GM19193 (cell line): ENCODE measurements around the gene SLFN5.
"Not testable (repeated sequence)": the region's sequence is repeated elsewhere in the genome, so short reads cannot be mapped to it uniquely, and the experiment has no call there.

Experiments used
- POLR2A ChIP-seq: IDR thresholded peaks from 4 replicates; pipeline ENCODE4 v1.6.1; 2011; ENCODE audit not compliant: insufficient read depth, insufficient read length; ENCODE audit errors: extremely low read depth

The SLFN5 gene

GRCh38 chr17:35242805-35243560 lies at the start of gene SLFN5:
Gene SLFN5, plus strand, starts transcription at chr17:35243072. Its CDS starts 15,619 bp downstream, at chr17:35258691.
- peak; percentile 82 for TF ChIP-seq POLR2A

DNA sequence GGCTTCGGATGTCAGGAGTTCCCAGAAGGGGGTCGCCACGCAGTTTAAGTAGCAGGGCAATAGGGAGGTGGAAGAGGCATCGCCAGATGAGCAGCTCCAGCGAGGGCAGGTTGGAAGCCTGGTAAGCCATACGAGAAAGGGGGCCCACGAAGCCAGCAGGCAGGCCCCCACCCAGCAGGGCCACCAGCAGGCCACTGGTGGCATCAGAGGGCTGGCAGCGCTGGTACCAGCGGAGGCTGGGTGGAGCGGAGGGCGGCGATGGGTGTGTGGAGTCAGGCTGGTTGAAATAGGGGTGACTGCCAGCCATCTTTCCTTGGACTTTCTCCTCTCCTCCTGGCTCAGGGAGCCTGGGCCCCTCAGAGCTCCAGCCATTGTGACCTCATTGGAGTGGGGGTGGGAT lies 48.9 kb upstream of the SLFN5 start, which contains the start of gene SLC35G3:
TSS of gene SLC35G3 (minus strand) at position 393 of the 400 bp plus-strand sequence. CDS start at position 307, 86 bp downstream.
- TF ChIP-seq POLR2A = not testable (repeated sequence)

- no peak for TF ChIP-seq POLR2A
Observed at GRCh38 chr17:35210741-35211140, 32.1 kb upstream of the SLFN5 start.

DNA sequence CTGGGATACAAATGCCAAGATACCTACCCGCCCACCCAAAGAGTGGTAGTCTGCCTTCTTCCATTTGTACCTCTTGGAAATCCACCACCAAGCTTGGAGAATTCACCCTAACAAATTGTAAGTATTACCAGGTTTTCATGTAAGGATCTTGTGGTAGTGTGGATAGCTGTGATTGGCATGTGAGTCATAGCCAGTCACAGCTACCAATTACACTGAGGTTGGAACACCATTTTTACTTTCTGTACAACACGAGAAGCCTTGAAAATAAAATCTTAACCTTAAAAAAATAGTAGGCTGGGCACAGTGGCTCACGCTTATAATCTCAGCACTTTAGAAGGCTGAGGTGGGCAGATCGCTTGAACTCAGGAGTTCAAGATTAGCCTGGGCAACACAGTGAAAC lies 30.2 kb upstream of the SLFN5 start:
- TF ChIP-seq POLR2A = no peak

DNA sequence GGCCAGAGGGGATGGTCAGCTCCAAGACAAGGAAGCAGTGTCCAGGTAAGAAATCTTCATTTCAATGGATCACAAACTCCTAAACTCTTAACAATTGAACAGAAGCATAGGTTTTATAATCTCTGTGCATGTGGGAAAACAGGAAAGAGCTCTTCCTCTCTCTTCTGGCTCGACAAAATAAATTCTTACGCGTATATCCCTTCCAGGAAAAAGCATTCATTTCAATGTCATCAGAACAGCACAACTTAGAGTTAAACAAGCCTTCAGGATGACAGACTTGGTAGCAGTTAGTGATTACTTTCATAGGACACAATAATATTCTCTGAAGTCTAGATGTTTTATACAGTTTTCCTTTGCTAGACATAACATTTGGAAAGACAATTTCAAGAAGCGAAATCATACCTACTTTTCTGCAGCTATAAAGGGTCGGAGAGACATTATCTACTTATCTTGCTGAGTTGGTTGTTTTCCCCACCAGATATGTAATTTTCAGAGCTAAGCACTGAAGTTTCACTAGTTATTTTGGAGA lies 29.4 kb upstream of the SLFN5 start:
- no peak for TF ChIP-seq POLR2A

DNA sequence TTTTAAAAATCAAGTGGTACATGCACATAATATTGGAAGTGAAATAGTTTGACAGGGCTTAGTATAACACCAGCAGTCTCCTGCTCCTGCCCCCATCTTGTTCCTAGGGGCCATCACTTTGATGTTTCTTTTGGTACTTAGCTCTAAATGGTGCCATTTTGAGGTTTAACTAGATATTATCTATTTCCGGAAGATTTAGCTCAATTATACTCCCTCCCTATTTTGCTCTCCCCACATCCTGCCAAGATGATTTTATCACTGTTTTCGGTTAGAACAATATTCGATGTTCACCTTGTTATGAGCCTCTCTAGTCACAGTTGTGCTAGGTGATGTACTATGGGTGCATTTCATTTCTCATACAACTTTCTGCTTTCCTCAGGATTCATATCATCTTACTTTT lies 28.7 kb upstream of the SLFN5 start:
- TF ChIP-seq POLR2A = no peak

- no peak for TF ChIP-seq POLR2A
Observed at GRCh38 chr17:35214631-35215273, 28.1 kb upstream of the SLFN5 start.

DNA sequence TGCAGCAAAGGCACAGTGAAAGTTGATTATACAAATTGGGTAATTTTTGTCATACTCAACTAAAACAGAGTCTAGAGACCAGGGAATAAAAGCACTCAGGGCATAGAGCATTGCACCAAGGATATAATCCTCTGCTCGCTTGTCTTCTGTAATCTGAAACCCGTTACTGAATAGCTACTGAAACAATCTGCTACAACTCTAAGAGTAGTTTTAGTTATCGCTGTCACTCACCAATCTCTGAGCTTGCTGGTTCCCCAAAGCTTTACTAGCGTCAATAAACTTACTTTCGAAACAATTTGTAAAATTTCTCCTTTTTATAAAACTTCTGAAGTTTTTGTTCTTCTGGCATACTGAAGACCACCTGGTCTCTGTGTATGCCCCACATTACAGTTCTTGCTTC lies 25.8 kb upstream of the SLFN5 start:
- no peak for TF ChIP-seq POLR2A

DNA sequence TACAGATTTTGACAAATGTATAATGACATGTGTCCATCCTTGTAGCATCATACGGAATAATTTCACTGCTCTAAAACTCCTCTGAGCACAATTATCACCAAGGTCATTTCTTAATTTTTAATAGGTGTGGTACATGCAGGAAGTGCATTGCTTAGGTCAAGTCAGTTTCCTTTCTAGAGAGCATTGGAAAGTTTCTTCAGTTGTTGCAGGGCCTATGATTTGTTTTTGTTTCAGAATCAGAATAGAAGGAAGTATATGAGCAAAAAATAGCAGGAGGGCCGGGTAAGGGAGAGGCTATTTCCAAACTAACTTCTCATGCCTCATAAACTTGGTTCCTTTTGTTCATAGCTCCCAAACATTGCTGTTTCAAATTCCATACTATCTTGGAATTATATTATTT lies 24.0 kb upstream of the SLFN5 start:
- no peak for TF ChIP-seq POLR2A

- TF ChIP-seq POLR2A = no peak
Observed at GRCh38 chr17:35222452-35222851, 20.4 kb upstream of the SLFN5 start.

DNA sequence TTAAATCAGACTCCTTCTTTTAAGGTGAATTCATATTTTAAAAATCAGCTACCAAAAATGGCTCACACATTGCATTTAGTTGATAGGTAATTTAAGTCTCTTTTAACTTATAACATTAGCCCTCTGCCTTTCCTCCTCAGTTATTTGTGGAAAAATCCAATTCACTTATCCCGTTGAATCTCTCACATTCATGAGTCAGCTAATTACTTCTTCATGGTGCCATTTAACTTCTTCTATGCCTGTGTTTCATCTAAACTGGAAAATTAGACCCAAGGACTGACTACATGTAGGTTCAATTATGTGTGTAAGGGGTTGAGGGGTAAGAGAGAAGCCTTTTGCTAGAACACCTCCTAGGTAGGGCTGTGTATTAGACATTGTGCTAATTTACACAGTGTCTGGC lies 18.4 kb upstream of the SLFN5 start:
- no peak for TF ChIP-seq POLR2A

GRCh38 chr17:35227546-35227945 lies 15.3 kb upstream of the SLFN5 start:
- TF ChIP-seq POLR2A = no peak

- TF ChIP-seq POLR2A = no peak
Observed at GRCh38 chr17:35229638-35230037, 13.2 kb upstream of the SLFN5 start.

DNA sequence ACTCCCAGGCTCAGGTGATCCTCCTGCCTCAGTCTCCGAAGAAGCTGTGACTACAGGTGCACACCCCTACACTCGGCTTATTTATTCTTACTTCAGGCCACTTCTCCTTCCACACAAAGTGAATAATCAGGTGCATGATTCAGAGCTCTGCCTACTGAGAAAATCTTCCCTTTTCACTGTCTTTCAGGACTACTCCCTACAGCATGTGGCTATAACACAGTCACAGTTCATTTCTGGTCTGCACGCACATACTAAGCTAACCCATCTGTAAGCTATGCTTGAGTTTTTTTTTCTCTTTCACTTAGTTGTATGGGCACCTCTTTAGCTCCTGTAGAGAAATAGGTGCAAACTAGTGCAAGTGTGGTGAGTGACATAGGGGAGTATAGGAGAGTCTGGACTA lies 7.6 kb upstream of the SLFN5 start:
- no peak for TF ChIP-seq POLR2A

- no peak for TF ChIP-seq POLR2A
Observed at GRCh38 chr17:35235917-35236316, 7.0 kb upstream of the SLFN5 start.

DNA sequence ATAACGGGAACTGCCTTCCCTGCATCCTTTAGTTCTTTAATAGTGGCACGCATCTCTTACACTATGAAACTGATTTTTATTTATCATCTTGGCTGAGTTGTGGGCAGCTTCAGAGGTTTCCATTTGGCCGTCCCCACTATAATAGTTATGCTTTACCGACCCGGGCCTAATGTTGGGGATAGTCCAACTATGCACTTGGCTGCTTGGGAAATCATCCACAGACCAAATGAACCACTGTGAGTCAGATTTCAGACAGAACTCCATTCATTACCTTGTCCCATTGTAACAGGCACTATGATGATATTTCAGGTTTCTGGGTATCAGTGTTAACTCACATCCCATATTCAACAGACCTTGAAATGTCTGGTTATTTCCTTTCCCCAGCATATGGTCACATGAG lies 6.1 kb upstream of the SLFN5 start:
- TF ChIP-seq POLR2A = no peak
